CD4-positive, alpha-beta T cell treated with Interleukin-15 for 4 hours (primary cell): ENCODE data around the gene XPO5.
"Not testable (repeated sequence)": the region's sequence is repeated elsewhere in the genome, so short reads cannot be mapped to it uniquely, and the experiment has no call there.

Experiments used
- DNase-seq: peaks from one replicate; pipeline ENCODE4 v3.0.0-alpha.2; 2020; ENCODE audit warnings: low spot score

XPO5 gene

DNA sequence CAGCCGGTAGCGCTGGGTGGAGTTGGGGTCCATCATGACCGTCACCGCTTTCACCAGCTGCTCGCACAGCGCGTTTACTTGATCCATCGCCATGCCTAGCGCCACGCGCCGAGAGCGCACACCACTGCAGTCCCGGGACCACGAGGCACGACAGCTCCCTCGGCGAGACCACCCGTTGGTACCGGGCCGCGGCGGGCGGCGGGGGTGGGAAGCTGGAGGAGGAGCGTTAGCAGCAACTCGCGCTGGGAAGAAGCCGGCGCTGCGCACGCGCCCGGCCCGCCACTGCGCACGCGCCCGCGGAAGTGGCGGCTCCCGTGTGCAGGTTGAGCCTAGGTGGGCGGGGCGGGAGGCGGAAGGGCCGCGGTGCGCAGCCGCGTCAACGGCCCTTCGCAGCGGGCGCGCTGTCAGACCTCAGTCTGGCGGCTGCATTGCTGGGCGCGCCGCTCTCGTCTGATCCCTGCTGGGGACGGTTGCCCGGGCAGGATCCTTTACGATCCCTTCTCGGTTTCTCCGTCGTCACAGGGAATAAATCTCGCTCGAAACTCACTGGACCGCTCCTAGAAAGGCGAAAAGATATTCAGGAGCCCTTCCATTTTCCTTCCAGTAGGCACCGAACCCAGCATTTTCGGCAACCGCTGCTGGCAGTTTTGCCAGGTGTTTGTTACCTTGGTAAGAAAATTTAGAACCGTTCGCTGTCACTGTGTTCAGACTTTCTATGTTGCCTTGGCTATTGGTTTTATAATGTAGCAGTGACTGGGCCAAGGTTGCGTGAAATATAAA, at the start of gene XPO5, which contains the start of gene POLH:
Gene XPO5, minus strand, starts transcription at position 267 of the 780 bp plus-strand sequence. Its CDS starts 174 bp downstream, at position 93.
Gene POLH, plus strand, starts transcription at position 414 of the 780 bp plus-strand sequence. CDS start 6,135 bp downstream, outside the sequence.
- DNase-seq: peak; percentile 90

DNA sequence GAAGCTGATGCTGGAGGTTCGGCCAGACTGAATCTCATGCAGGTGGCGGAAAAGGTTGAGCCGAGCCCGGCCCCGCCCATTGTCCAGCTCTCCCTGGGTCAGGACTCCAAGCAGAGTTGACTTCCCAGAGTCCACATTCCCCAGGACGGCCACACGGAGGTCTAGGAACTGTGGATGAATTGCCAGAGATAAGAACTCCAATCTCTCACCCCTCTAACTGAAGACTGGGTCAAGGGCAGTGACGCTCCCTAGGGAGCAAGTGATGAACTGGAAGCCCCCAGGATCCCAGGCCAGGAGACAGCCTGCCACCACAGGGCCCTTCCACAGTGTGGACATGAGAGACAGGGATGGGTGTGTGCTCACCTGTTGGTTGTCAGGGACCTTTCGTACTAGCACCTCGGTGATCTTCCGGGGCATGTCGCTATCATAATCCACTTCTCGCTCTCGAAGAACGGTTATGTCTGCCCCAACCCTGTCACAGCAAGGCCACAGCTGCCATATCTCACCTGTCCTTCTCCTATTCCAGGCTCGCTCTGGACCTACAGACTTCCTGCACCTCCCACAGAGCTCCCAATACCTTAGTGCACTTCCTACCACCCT, 49.7 kb upstream of the XPO5 start:
- no peak for DNase-seq

DNA sequence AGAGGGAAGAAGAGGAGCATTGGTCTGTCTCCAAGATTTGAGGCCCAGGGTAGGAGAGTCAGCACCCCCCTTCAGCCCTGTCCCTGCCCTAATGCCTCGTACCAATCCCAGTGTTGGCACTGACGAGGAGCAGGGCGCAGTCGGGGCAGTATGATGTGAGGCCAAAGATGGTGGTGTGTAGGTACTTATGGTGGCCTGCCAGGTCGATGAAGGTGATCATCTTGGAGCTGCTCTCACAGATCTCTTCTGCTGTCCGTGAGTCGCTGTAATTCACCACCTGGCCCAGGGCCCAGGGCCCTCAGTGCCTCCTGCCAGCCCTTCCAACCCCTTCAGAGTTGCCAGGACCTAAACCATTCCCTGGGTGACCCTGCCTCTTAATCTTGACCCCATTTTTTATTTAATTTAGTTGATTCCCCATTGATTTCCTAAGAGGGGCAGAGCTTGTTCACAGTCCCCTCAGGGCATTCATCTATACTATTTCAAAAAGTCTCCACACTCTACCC, 49.0 kb upstream of the XPO5 start:
- DNase-seq: no peak

DNA sequence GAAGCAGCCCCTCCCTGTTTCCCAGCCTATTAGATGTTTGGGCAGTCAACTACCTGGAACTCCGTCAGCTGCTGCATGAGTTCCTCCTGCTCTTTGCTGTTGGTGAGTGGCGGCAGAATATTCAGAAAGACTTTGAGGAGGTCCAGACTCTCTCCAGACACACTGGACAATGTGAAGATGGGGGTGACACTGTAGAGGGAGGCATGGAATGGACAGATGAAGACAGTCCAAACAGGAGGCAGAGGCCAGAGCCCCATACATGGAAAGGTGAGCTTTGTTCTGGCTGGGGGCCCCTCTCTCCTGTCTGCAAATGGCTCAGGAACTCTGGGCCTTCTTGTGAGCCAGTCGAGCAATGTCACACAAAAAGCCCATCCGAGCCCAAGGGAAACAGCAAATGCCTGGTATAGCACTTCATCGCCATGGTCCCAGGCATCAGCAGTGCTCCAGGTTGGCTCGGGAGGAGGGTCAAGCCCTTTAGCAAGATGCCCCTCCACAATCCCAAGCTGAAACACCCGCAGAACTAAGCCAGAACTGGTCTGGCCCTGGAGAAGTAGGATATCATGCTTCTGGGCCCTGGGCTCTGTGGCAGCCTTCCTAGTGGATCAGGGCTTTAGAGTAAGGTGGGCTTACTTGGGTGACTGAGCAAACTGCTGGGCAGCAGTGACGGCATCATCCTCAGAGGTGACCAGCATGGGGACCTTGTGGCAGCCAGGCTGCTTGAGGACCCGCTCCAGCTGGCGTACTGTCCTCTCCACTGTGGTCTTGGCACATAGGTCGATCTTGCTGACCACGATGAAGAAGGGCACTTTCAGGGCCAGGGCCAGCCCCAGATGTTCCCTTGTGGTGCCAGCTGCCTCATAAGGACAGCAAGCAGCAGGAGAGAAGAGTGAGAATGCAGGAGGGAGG, 48.3 kb upstream of the XPO5 start:
- DNase-seq: no peak

DNA sequence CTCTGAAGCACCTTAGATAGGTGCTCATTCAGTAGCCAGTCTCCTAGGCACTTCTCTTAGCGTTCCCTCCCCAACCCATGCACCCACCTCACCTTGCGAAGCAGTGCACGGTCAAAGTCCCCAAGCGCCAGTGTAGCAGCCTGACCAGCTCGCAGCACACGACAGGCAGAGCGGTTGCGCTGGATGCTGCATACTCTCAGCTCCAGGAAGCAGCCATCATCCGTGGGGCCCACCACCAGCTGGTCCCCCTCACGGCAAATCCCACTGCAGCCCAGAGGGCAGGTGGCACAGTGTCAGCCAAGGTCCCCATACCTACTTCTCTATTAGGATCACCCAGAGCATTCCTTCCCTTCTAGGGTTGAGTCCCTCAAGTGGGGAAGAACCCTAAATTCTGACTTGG, 46.7 kb upstream of the XPO5 start:
- no peak for DNase-seq

DNA sequence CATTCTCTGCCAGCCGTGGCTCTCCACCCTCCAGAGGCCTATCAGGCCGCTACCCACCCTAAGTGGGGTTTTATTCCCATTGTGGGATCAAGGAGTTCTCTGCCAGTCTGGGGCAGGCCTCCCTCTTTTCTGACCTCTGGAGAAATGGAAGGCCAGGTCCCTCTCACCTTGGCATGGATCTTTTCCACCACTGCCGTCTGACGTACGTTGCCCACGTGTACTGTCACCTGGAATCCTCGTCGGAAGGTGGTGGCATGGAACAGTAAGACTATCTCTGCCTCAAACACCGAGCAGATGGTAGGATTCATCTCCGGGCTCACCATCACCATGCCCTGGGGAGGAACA, 46.0 kb upstream of the XPO5 start:
- DNase-seq: no peak

DNA sequence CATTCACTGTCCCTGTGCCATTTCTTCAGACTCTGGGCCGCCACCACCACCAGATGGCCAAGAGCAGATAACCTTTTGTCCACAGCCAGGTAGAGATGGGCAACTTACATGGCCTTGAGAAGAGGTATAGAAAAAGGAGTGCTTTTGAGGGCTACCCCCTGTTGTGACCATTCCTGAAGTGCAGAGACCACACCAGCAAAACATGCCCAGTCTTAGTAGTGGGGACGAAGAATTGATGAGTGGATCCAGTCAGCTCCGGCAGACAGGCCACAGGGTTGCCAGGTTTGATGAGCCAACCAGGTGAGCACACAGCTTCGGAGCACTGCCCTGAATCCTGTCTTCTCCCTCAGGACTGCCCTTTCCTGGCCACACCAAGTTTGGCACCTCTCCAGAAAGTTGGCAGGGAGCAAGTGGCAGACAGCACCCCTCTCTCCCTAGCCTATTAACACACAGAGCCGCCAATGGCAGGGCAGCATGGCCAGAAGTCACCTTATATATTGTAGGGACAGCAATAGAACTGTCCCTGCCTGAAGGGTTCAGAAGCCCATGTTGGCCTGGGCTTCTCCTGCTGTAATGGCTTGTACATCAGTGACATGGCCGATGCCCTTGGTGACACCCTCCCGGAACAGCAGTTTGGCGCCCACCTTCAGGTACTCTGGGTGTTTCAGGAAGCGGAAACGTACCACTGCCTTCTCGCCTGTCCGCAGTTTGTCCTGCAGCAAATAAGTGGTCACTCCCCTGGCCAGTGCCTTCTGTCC, 45.4 kb upstream of the XPO5 start:
- DNase-seq: no peak

DNA sequence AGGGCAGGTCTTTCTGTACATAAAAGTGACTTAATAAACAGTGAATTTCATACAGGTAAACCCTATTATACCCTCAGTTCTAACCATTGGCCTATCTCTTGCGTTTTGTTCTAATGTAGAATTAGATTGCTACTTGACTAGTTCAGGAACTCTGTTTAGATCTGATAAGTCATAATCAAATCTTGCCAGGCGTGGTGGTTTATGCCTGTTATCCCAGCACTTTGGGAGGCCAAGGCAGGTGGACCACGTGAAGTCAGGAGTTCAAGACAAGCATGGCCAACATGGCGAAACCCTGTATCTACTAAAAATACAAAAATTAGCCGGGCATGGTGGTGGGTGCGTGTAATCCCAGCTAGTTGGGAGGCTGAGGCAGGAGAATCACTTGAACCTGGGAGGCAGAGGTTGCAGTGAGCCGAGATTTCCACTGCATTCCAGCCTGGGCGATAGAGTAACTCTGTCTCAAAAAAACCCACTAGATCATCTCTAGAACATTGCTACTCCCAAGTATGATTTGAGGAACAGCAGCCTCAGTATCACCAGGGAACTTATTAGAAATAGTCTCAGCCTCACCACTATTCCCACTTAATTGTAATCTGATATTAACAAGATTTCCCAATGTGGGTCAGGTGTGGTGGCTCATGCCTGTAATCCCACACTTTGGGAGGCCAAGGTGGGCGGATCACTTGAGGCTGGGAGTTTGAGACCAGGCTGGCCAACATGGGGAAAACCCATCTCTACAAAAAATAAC, 41.1 kb upstream of the XPO5 start:
- no peak for DNase-seq

DNA sequence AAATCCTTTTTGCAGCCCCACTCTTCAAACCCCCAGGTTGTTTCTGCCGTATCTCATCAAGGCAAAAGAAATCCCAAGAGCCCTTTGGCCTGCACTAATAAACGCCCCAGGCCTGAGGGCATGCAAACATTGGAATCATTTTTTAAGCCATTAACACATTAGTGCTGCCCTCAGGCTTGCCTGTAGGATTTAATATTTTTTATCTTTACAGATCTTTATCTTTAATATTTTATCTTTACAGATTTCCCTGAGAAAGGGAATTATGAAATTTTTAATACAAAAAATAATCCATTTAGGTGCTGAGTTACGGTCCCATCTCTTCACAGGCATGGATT, 38.5 kb upstream of the XPO5 start:
- no peak for DNase-seq

DNA sequence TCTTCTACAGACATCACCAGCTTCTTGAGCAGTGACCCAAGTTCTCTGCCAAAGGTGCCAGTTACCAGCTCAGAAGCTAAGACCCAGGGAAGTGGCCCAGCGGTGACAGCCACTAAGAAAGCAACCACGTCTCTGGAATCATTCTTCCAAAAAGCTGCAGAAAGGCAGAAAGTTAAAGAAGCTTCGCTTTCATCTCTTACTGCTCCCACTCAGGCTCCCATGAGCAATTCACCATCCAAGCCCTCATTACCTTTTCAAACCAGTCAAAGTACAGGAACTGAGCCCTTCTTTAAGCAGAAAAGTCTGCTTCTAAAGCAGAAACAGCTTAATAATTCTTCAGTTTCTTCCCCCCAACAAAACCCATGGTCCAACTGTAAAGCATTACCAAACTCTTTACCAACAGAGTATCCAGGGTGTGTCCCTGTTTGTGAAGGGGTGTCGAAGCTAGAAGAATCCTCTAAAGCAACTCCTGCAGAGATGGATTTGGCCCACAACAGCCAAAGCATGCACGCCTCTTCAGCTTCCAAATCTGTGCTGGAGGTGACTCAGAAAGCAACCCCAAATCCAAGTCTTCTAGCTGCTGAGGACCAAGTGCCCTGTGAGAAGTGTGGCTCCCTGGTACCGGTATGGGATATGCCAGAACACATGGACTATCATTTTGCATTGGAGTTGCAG, 38.0 kb upstream of the XPO5 start:
- DNase-seq: no peak

DNA sequence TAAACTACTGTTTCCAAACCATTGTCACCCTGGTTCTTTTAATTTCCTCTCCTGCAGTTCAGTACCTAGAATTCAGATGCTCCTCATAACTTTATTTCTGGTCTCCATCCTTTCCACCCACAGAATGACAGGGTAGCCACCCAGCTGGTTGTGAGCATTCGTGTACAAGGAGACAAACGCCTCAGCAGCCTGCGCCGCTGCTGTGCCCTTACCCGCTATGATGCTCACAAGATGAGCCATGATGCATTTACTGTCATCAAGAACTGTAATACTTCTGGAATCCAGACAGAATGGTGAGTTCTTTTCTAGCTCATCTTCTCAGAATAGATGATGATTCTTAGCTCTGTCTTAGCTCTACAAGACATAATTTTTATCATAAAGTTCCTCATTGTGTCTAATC, 34.6 kb upstream of the XPO5 start:
- no peak for DNase-seq

DNA sequence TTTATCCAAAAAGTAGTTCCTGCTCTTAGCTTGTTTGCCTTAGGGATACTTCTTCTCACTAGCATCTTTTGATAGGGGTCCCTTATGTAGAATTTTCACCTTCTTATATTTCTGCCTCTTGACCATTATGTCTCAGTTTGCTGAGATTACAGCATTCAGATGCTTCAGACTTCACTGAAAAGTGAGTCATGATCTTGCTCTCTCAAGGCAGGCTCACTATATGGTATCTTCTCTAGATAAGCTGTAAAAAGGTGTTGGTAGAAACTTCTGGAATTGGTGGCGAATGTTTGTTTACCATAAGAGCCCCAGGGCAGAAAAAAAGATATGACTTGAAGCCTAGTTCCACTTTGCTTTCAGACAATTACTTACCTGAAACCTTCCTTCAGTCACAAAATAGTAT, 33.6 kb upstream of the XPO5 start:
- no peak for DNase-seq

DNA sequence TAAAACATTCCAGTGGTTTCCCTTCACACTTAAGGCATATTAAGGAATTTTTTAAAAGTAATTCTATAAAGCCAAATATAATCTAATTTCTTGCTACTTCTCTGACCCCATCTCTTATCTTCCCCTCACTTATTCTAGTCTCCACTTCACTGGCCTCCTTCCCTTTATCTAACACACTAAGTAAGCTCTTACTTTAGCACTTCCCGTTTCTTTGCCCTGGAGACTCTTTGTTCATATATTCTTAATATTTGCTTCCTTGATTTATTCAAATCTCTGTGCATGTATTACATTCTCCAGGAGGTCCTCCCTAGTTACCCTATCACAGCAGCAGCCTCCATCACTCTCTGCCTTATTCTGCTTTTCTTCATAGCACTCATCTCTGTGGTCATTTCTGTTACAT, 33.0 kb upstream of the XPO5 start:
- DNase-seq: no peak

DNA sequence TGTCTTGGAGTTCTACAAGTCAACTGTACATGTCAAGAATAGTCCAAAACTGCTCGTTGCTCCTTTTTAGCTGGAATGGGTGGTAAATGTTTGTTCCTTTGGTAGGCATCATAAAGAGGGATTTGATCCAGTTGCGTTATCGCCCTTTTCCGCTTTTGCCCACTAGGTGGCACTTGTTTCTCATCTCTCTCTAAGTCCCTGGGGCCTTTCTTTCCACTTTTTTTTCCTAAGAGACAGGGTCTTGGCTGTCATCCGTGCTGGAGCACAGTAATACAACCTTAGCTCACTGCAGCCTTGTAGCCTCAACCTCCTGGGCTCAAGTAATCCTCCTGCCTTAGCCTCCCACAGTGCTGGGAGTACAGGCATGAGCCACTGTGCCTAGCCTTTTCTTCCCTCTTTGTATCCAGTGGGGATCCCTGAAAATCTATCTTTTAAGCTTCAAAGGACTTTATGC, 32.5 kb upstream of the XPO5 start:
- DNase-seq: peak; percentile 50

DNA sequence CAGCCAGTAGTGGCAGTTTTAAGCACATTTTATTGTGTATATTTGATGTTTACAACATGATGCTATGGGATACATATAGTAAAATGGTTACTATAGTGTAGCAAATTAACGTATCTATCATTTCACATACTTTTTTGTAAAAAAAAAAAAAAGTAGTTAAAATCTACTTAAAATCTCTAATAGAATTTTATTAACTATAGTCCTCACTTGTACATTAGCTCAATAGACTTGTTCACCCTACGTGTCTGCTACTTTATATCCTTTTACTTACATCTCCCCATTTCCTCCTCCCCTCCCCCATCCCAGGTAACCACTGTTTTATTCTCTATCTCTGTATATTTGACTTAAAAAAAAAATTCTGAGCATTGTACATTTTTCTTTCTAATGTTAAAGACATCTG, 30.2 kb upstream of the XPO5 start:
- no peak for DNase-seq

DNA sequence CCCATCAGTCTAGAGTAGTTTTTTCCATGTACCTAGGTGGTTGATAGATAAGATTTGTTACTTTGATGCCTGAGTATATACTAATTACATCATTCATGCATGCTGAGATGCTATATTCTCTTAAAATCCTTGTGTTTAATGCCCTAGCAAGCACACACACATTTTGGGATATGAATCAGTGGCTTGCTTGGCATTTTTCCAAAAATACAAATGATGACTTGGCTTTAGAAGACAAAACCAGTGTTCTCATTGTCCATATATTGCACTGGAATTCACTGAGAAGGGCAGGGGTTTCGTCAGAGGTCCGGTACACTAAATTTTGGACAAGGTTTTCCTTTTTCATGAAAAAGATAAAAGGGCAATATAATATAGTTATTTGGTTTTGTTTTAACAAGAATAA, 28.3 kb upstream of the XPO5 start:
- no peak for DNase-seq

DNA sequence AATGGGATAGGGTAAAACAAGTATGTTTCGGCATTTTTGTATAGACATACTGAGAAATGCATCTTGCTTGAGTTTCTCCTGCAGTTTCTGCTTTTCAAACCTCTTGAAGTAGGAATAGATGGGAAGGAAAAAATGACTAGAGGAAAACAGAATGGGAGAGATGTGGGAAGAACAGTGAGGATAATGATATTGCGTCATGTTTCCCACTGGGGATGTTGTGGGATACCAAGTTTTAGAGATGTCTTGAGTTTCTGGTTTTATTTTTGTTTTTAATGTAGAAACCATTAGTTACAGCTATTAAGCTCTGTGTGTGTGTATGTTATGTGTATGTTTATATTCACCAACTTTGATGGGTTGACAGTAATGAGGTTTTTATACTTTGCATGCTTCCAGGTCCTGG, 24.8 kb upstream of the XPO5 start:
- DNase-seq: no peak

DNA sequence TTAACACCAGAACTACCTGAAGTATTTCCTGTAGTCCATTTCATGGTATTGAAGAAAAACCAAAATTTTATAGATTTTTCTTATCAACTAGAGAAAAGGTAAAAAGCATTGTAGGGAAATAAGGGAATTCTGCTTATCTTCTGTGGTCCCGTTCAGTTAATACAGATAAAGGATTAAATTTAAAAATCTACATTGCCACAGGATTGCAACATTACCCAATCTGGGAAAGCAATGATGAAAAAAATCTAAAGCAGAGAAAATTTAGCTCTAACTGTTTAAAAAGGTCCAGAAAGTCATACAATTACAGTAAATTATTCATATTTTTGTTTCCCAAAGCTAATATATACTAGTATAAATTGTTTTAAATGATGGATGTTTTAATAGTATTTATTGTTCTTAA, 18.1 kb upstream of the XPO5 start:
- no peak for DNase-seq

DNA sequence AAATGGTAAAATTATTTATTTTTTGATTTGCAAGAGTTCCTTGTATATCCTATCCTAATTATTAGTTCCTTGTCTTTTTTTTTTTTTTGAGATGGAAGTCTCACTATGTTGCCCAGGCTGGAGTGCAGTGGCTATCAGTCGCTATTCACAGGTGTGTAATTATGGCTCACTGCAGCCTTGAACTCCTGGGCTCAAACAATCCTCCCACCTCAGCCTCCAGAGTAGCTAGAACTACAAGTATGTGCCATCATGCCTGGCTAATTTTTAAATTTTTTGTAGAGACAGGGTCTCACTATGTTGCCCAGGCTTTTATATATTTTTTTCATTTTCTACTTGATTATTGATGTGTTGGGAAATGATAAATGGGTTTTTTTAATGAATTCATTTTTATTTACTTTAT, 13.7 kb upstream of the XPO5 start:
- DNase-seq: not testable (repeated sequence)

DNA sequence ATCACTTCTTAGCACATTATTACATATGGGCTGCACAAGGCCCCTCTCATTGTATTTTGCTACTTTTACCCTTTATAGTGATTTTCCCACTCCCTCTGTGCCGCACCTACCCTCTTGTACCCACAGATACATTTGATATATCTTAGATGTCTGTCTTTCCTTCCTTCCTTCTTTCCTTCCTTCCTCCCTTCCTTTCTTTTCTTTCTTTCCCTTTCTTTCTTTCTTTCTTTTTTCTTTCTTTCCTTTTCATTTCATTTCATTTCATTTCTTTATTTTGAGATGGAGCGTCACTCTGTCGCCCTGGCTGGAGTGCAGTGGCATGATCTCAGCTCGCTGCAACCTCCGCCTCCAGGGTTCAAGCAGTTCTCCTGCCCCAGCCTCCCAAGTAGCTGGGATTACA, 12.4 kb upstream of the XPO5 start:
- no peak for DNase-seq
